GM19193 (cell line): ENCODE data around the gene IPPK.

ENCODE experiments used
- POLR2A ChIP-seq: IDR thresholded peaks from 4 replicates; pipeline ENCODE4 v1.6.1; 2011; ENCODE audit not compliant: insufficient read depth, insufficient read length; ENCODE audit errors: extremely low read depth

Gene IPPK

DNA sequence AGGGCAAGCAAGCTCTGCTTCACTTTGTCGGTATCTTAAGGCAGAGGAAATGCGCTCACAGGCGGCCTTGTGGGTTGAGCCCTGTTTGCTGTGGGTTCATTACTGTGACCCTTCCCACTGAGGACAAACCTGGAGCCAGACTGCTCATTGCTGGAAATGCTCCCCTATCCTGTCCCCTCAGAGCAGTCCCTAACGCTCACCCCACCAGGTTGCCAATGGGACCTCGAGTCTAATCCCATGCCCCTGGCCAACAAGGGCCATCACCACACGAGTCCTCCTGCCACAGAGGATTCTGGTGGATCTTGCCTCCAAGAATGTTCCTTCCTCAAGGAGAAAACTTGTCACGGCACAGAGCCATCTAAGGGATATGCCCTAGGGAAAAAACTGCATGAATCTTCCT is 14.6 kb downstream of the IPPK start:
- TF ChIP-seq POLR2A = no peak

DNA sequence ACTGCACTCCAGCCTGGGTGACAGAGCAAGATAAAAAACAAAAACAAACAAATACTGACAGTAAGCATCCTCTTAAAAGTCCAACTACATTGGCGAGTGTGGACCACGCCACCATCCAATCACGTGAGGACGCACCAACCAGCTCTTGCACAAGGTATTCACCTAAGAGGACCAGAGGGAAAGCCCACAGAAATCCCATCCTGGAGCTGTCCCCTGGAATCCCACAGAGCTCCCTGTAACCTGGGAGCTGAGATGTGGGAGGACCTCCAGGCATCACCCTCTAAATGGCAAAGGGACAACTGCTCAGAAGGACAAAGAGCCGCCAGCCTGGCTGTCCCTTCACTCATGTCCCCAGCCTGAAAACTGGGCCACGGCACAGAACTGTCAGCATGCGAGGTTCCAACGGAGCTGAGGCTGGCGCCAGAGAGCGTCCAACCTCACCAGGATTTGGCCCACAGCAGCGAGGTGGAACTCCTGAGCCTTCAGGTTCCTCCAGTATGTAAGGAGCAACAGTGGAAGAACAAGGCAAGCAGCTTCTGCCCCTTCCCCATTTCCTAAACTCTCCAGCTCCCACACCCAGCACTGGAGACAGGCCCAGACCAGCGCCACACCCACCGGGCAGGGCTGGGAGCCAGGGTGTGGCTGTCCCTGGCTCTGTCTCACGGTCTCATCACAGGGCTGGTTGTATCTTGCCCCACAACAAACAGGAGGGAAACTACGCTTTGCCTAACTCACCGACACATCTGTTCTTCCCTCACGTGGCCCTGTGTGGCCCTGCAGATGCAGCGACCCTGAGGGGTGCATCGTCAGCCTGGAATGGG is 15.2 kb downstream of the IPPK start:
- no peak for TF ChIP-seq POLR2A

GRCh38 chr9:92652461-92652860 is 17.5 kb downstream of the IPPK start:
- no peak for TF ChIP-seq POLR2A

DNA sequence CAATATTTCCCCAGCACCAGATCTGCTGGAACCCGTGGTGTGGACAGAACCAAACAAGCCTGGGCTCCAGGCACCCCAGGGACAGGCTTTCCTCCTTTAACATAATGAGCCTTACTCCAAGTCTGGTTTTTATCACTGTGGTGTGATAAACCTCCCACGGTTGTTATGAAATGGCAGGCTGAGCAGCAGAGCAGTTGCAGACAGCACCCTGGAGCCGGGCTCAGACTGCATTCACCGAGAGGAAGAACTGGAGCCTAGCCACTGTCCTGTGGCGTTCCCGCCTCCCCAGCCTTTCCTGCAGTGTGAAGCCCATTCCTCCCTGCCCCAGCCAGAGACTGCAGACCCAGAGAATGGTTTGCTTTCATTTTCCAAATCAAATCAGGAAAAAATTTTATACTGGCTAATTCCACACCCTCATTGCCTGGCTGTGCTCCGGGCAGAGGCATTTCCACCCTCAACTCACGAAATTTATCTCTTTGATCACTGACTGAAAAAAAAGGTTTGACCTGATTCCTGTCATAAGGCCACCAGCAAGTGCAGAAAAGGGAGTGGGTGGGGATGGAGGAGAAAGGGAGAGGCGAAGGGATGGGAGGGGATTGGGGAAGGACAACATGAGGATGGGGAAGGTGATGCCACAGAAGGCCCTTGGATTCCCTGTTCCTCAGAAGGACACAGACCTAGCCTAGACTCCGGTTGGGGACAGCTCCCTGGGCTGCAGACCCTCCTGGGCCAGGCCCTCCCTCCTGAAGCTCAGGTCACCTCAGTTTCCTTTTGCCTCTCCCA is 18.9 kb downstream of the IPPK start:
- no peak for TF ChIP-seq POLR2A

DNA sequence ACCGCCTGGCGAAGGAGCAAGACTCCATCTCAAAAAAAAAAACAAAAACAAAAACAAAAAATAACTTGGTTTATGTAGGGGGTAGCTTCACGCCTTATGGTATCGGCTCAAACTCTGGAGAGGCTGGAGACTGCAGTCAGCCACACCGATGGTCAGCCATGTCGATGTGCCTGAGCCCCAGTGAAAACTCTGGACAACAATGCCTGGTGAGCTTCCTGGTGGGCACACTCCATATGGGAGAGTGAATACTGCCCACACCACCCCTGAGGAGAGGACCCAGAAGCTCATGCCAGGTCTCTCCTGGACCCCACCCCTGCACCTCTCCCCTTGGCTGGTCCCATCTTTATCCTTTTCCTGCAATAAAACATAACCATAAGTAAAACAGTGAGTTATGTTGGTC is 19.6 kb downstream of the IPPK start:
- no peak for TF ChIP-seq POLR2A

- TF ChIP-seq POLR2A = no peak
Observed at GRCh38 chr9:92649007-92649406, 20.9 kb downstream of the IPPK start.

- TF ChIP-seq POLR2A = no peak
Observed at GRCh38 chr9:92648474-92648971, 21.4 kb downstream of the IPPK start.

GRCh38 chr9:92647671-92648473 is 22.1 kb downstream of the IPPK start:
- no peak for TF ChIP-seq POLR2A

- TF ChIP-seq POLR2A = no peak
Observed at GRCh38 chr9:92645041-92645440, 24.9 kb downstream of the IPPK start.

GRCh38 chr9:92644278-92644677 is 25.7 kb downstream of the IPPK start:
- TF ChIP-seq POLR2A = no peak

DNA sequence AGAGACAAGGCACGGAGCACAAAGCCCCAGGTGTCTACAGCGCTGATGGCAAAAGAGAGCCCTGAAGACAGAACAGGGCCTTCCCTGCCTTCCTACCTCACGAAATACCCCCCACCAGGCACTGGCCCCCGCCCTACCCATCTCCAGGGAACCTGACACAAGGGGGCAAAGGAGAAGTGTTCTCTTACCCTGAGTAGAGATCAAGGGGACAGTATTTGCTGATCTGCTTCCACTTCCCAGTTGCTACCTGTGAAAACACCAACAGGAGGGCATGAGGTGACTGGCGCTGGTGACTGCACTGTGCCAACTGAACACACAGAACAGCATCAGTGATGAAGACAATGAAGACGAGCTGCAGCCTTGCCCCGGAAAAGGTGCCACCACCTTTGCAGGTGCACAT is 27.4 kb downstream of the IPPK start:
- TF ChIP-seq POLR2A = no peak

GRCh38 chr9:92642041-92642451 is 27.9 kb downstream of the IPPK start:
- TF ChIP-seq POLR2A = no peak

DNA sequence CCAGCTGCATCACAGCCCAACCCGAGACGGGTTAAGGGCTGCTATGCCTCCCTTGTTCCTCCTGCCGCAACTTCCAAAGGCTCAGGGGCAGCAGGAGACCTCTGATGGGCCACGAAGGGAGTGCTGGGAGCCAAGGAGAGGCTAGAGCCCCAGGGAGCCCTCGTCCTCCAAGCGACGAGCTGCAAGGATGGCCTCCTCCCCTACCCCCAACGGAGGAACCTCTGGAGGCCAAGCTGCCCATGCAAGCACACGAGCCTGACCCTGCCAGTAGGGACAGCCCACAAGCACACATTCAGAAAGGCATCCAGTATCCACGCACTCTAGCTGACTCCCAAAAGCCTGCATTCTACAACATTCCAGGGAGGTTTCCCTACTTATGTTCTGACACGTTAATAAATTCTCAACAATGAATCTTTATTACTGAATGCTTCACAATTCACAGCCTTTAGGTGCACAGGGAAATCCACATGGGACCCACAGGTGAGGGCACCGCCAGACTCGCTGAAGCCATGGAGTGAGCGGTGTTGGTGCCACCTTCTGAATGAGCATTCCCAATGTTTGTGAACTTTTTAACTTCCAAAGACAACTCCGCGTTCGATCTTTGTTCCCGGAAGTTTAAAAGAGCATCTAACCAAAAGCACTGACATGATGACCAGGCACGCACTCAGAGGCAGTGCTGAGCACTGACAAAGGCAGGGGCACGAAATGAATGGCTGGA is 28.7 kb downstream of the IPPK start:
- TF ChIP-seq POLR2A = no peak

DNA sequence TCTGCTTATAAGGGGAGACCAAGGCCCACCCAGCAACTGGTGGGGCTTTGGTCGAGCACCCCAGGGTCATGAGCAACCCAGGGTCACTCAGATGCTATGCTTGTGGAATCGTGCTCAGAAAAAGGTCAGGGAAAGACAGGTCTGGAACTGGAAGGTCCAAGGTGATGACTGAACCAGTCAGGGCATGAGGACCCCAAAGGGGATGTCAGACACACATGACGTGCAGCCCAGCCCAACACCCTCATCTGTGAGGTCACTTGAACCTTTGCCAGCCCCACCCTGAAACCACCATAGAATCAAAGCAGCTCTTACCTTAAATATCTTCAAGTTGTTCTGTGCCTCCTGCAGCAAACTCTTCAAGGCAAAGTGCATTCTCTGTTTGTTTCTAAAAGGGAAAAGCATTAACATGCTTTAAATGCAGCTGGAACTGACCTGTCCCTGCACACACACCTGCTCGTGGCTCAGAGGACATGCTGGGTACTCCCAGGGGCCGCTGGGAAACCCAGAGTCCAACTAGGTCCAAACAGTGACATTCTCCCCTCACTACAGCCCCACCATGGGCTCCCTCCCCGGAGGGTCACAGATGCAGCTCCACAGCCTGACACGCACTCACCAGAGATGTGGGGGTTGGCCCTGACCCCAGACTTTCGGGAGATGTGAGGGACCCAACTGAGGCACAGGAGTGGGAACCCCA is 29.4 kb downstream of the IPPK start:
- no peak for TF ChIP-seq POLR2A
